ENCODE measurements around the gene EEF1A2.

Gene EEF1A2

DNA sequence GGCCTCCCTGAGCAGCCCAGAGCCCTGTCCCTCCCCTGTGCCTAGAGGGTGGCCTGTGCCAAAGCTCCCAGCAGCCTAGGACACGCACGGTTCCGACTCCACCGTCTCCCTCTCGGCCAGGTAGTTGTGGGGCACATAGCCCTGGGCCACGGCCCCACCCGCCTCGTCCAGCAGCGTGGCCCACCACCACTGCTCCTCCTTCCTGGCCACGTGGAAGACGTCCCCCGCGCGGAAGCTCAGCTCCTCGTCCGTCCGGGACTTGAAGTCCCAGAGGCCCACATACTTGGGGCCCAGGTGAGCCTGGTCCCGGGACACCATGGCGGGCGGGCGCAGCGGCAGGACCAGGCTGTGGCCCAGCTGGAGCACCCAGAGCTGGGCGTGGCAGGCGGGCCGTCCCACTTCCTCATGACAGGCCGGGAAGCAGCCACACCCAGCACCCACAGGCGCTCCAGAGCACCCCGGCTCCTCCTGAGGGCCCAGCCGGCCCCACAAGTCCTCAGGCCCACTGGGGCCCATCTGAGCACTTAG is 38.2 kb upstream of the EEF1A2 start, which contains the start of gene PTK6:
Gene PTK6, minus strand, starts transcription at position 380 of the 528 bp plus-strand sequence. Its CDS starts 62 bp downstream, at position 318.
- DNase-seq, result peak; percentile 49

DNA sequence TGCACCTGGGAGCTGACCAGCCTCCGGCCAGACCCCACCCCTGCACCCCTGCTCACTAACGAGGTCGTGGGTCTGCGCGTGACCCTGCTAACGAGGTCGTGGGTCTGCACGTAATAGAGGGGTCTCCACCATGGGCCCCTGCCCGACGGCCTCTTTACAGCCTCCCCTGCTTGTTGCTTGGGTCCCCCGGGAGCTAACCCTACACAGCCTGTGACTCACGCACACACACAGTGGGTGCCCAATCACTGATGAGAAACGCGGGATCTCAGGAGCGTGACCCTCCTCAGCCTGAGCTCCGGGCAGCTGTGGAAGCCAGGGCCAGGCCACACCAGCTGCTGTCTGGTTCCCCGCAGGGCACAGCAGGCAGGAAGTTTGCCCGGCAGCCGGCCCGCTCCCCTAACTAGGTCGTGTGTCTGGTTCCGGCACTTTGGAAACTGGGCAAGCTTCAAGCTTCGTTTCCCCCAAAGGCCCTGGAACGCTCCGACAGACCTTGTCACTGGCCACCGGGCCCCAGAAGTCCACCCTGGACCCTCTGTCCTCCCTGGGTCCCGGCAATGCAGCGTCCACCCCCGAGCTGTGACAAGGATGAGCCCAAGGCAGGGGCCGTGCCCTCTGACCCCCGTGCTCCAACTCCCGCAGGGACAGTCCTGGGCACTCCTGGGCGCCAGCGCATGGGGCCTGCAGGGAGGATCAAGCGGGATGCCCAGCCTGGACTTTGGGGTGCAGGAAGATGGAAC is 37.5 kb upstream of the EEF1A2 start:
- no peak for DNase-seq

DNA sequence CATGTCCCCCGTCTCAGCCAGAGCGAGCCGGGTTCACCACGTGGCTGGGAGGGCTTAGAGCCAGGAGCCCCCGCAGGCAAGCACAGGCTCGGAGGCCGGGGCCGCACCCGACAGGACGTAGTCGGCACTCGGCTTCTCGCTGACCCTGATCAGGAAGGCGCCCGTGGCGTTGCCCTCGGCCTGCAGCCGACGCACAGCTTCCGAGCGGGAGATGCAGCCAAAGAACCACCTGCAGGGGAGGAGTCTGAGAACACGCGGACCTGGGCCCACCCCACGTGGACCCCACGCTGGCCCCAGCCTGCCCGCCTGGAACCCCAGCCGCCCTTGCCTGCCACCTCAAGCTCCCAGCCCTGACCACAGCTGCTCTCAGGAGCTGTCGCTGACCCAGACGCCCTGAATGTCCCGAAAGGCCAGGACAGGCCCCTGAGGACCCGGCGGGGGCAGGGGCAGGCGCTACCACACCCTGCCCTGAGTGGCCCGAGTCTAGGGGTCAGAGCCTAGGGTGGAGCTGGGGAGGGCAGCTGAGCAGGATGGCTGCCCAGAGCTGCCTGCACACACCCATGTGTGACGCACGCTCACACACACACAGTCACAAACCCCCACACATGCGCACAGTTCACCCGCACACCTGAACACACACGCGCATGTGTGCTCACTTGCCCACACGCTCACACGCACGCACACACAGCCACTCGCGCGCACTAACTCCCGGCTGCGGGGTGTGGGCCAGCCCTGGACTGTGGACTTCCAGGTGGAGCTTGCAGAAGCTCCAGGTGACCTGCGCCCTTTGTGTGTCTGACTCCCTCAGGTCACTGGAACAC is 36.2 kb upstream of the EEF1A2 start:
- no peak for DNase-seq

DNA sequence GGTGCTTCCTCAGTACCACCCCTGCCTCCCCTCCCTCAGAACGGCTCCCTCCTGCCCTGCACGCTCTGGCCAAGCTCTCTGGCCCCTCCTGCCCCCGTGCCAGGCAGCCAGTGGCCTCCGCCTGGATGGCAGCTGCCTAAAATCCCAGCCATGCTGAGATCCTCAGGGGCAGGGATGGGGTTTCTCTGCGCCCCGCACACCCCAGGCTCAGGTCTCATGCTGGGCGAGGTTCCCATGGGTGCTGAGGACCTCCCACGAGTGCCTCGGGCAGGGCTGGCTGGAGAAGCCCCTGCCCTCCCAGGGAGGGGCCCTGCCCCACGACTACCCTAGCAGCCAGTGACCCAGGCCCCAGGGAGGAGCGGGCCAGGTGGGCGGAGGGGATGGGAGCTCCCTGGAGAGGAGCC is 35.5 kb upstream of the EEF1A2 start:
- DNase-seq, result no peak

DNA sequence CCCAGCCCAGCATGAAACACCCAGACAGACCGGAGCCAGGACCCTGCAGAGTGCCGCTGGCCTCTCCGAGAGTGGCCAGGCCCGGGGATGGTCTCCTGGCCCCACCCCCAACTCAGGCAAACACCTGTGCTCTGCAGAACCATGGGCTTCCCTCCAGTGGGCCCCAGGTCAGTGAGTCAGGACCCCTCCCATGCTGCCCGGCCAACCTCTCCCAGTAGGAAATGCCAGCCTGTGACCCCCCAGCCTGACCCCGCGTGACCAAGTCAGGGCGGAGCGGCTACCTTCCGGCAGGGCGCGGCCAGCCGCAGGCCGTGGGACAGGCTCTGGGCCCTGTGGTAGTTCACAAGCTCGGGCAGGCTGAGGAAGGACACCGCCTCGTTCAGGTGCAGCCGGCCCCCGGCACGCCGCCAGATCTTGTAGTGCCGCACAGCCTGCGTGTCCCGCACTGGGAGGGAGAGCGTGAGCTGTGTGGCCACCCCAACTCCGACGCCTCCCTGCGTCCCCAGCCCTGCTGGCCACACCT is 35.0 kb upstream of the EEF1A2 start:
- DNase-seq, result no peak

DNA sequence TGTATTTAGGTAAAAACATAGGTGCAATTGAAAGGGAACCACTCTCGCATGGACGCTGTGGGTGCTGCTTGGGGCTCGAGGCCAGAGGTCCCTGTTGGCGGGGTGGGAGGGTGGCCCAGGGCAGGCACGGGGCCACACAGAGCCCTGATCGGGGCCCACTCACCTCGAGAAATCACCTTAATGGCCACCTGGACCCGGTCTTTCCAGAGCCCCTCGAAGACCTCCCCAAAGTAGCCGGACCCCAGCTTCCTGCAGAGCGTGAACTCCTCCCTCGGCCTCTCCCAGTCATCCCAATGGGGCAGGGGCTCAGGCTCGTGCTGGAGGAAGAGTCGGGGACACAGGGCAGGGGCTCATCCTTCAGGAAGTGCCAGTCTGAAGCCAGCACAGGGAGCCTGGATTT is 34.5 kb upstream of the EEF1A2 start:
- DNase-seq, result no peak

DNA sequence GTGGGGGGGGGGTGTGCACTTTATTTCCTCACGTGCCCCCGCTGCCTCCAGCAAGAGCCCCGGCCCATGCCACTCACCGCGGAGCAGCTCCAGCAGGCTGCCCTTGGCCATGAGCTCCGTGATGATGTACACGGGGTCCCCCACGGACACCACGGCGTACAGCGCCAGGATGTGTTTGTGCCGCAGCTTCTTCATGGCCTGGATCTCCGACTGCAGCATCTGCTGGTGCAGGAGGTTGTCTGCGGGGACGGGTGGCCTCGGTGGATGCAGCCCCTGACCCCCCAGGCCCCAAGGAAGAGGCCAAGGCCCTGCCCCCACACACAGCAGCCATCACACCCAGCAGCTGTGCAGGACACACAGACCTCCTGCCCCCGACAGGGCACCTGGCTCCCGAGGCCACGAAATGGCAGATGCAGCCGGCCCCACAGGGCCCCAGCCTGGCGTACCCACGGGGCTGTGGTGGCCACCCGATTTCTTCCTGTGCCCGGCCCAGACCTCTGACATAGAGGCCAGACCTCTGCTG is 33.6 kb upstream of the EEF1A2 start:
- no peak for DNase-seq

DNA sequence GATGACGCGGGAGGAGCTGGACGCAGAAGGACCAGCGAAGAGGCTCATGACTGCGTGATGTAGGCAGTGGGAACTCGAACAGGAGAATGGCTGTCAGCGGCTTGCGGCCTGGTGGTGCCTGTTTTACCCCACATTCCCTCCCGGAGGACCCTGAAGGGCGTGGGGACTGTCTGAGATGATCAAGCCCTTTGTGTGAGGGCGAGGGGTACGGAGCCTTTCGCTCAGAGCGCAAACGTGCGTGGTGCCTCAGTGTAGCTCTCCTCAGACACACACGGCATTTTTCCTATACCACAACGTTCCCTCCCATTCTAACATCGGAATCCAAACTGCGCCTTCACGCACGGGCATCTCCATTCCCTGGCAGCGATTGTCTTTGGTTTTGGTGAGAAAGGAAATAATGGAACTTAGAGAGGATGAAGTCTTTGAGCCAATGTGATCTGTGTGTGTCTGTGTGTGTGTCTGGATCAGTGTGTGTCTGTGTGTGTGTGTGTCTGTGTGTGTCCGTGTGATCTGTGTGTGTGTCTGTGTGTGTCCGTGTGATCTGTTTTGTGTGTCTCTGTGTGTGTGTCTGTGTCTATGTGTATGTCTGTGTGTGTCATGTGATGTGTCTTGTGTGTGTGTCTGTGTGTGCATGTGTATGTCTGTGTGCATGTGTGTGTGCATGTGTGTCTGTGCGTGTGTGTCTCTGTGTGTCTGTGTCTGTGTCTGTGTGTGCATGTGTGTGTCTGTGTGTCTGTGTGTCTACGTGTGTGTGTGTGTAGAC is 33.0 kb upstream of the EEF1A2 start:
- DNase-seq, result no peak

DNA sequence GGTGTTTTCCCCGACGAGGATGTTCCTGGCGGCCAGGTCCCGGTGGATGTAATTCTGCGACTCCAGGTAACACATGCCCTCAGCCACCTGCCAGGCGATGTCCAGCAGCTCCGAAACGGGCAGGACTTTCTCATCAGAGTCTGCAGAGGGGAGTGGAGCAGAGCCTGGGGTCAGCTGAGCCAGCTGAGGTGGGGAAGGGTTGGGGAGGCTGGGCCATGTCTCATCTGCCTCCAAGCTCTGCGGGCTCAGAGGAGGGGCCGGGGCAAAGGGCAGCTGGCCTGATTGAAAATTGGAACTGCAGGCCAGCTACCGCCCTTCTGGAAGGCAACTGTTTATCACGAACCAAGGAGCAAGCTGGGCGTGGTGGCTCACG is 31.9 kb upstream of the EEF1A2 start:
- no peak for DNase-seq

DNA sequence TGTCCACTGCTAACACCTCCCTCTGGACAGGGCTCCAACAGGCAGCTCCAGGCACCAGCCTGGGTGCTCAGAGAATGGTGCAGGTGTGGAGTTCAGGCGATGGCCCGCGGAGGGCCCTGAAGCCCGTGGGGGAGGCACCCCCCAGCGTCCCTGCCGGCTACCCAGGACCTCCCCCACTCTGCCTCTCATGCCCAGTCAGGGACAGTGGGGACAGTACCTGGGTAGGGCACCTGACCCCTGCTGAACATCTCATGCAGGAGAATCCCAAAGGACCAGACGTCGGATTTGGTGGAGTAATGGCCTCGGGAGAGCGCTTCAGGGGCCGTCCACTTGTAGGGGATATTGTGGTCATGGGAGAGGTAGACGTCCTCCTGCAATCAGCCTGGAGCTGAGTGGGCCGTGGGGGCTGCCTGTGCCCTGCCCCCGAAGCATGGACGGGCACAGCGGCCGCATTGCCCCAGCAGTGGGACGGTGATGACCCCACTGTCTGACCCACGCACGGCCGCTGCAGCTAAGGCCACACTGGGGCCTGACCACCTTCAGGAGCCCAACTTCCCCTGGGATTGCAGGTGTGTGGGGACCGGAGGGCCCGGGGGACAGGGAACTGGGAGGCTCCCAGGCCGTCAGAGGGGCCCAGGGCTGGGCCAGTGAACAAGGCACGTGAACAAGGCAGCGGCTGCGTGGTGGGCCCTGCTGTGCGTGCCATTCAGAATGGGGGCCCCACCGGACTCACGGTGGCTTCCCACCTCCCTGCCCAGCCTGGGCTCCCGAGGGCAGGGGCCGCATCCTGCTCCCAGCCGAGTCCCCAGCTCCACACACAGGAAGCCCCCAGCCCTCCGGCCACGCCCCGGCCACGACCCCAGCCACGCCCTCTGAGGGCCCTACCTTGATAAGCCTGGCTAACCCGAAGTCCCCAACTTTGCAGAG is 31.2 kb upstream of the EEF1A2 start:
- DNase-seq, result no peak

DNA sequence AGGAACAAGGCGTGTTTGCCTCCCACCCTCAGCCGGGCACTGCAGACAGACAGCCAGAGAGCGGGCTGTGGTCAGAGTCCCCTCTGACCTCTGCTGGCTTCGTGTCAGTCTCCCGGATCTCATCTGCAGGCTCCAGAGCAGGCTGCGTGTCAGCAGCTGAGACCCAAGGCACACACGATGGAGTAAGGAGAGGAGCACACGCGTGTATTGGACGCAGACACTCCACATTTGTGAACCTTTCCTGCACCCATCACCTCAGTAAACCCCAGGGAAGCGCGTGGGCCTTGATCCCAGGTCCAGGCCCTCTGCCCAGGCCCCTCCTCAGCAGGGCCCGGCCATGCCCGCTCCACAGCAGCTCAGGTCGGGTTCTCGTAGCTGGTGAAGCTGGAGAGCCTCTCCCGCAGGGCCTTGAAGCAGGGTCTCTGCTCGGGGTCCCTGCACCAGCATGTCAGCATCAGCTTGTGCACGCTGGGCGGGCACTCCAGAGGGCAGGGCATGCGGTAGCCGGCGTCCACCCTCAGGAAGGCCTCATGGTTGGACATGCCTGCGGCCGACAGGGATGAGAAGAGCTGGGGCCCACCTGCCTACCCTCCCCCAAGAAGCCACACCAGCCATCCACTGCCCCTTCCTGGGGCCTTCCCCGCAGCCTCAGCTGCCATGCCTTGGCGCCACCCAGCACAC is 30.4 kb upstream of the EEF1A2 start:
- no peak for DNase-seq

DNA sequence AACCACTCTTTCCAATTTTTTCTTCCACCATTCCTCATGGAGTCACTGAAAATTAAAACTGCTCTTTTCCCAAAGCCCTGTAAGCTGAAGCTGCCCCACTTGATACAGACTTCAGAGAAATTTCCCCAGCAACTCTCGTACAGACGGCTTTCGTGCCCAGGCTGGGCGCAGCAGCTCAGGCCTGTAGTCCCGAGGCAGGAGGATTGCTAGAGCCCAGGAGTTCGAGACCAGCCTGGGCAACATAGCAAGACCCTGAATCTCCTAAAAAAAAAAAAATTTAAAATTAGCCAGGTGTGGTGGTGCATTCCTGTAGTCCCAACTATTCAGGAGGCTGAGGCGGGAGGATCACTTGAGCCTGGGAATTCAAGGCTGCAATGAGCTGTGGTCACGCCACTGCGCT is 28.3 kb upstream of the EEF1A2 start:
- DNase-seq, result no peak

DNA sequence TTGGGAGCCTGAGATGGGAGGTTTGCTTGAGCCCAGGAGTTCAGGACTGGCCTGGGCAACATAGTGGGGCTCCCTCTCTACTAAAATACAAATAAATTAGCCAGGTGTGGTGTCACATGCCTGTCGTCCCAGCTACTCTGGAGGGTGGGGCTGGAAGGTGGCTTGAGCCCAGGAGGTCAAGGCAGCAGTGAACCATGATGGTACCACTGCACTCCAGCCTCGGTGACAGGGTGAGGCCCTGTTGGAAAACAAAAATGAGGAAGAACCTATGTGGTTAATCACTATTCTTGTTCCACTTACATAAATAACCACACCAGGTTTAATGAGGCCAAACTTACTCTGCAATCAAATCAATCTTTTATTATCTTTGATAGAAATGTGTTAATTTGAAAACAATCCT is 27.1 kb upstream of the EEF1A2 start:
- DNase-seq, result no peak

DNA sequence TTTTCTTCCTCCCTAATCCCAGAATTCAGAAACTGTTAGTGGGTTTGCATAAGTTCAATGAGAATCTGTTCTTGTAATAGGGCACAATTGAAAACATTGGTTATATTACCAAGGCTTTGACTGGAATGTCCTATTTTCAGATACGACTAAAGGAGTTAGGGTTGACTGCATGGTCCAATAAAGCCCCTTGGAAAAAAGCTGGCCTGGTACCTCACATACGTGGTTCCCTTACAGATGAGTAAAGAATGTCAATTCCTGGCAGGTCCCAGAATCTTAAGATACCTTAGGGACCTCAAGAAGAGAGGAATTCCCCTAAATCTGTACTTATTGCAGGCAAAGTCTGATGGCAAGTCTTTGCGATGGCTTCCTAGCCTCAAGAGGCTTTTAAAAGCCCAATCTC is 26.3 kb upstream of the EEF1A2 start:
- DNase-seq, result no peak

DNA sequence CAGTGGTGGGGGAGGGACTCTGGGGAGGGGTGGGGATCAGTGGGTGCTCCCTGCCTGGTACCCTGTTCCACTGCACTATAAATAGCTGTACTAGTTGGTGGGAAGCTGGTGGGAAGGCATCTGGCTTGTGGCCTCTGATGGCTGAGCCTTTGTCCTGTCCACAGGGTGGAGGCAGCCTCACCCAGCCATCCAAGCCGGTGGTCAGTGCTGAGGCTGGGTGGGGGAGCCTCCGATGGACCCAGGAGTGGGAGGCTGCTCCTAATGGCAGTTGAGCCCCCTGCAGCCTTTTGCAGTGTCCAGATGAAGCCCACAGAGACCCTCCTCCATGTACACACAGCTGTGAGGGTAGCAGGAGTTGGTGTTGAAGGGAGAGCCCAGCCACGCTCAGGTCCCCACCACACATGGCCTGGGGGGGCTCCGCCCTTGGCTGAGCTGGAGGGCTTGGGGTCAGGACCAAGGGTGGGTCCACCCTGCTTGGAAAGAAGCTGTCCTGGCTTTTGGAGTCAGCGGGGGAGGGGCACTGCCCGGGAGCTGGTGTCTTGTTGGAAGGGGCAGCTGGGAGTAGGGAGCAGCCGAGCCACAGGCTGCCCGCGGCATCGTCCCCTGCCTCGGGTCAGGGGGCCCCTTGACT is 24.2 kb upstream of the EEF1A2 start:
- DNase-seq, result no peak

DNA sequence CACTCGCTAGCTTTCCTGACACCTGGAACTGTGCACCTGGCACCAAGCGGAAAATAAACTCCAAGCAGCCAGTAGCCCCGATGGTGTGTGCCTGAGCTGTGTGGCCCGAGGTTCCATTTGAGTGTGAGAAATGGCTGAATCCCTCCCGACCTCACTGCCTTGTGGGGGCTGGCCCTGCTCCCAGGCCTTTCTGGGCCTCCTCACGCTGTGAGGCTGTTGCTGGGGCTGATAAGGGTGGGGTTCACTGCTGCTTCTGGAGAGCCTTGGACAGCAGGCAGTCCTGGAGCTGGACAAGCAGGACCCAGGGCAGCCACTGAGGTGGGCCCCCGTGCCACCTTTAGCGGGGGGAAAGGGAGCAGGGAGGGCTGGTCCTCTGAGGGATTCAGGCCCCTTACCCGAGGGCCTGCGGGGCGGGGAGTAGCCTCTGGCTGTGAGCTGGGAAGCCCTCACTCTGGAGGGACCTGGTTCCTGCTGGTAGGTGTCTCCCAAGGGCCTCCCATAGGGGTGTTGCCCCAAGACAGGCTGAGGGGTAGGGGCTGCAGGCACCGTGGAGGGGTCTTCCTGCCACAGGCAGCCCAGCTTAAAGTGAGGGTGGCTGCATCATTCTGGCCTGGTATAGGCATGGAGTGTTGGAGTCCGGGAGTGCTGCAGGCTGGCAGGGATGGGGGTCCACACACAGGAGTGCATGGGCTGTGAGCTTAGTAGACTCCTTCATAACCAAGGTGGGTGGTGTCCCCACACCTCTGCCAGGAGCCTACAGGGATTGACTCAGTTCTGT is 23.4 kb upstream of the EEF1A2 start:
- DNase-seq, result peak; percentile 44

DNA sequence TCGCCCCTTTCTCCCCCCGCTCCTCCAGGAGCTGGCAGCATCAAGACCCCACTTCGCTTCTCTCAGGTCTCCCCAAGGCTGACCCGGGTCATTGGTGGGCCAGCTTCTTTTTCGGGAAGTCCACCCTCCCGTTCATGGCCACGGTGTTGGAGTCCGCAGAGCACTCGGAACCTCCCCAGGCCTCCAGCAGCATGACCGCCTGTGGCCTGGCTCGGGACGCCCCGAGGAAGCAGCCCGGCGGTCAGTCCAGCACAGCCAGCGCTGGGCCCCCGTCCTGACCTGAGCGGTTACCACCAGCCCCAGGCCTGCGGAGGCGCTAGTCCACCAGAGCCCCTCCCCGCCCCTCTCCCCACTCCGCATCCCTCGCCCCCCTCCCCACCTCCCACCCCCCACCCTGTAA is 22.7 kb upstream of the EEF1A2 start:
- no peak for DNase-seq

DNA sequence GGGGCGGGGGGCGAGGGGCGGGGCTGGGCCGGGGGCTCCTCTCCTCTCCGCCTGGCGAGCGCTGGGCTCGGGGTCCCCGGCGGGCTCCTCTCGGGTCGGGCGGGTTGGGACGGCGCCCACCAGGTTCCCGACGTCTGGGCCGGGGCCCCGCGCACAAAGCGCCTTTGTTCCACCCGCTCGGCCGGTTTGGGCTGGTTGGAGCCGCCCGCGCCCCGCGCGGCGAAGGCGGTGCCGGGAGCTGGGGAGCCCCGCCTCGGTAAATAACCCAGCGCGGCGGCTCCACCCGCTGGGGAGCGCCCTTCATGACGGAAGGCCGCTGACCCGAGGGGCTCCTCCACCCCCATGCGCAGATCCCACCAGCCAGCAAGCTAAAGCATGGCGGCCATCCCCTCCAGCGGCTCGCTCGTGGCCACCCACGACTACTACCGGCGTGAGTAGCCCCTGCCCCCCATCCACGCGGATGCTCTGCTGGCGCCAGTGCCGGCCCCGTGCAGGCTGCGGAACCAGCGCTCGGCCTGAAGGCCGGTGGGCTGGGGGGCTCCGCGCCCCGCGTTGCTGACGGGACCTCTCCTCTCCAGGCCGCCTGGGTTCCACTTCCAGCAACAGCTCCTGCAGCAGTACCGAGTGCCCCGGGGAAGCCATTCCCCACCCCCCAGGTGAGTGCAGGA is 22.2 kb upstream of the EEF1A2 start:
- peak; percentile 70 for DNase-seq

DNA sequence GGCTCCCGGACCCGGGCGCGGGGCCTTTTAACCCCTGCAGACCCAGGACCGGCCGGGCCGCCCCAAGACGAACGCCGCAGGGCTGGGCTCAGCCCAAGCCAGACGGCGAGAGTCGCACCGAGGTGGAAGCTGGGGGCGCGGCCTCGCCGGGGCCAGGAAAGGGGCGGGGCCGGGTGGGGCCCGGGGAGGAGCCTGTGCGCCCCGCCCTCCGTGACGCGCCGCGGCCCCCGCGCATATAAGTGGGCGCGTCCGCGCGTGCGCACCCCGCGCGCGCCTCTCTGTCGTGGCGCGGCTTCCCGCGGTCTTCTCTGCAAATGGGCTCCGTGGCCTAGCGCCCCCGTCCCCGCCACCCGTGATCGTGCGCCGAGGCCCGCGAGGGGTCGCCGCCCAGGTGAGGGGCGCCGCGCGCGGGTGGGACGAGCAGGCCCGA is 21.6 kb upstream of the EEF1A2 start, which contains the start of gene PPDPF:
Gene PPDPF, plus strand, starts transcription at position 262 of the 430 bp plus-strand sequence. CDS start 544 bp downstream, outside the sequence.
- peak; percentile 68 for DNase-seq

Measured in hematopoietic multipotent progenitor cell treated with erythropoietin and hydrocortisone succinate and interleukin-3 and kit ligand, for 8 days (in vitro differentiated cells).